Smooth muscle cell (in vitro differentiated cells): ENCODE measurements around the gene BACH2. TPM values are rescaled to one million over a fixed set of nuclear protein-coding genes. Genes with fewer than 3 reads are reported as not detected.
A peak's percentile ranks its signal among the peaks of the same experiment; 100 is the strongest.

Experiments used
- DNase-seq: peaks from one replicate; lab custom pipeline; 2025; ENCODE audit not compliant: unreplicated experiment; lab: John Stamatoyannopoulos, UW
- H2AFZ ChIP-seq: fragments of 200-600 bp; sonication (generic); 2 replicates; pipeline ENCODE4 v1.6.0; 2016; ENCODE audit warnings: antibody characterized with exemption, low read depth, mild to moderate bottlenecking
- H3F3A ChIP-seq: fragments of 200-600 bp; sonication (generic); 2 replicates; pipeline ENCODE4 v1.6.0; 2017; ENCODE audit warnings: antibody characterized with exemption, low read depth
- H3K27ac ChIP-seq: fragments of 200-600 bp; sonication (generic); 2 replicates; pipeline ENCODE4 v1.5.1; 2016; ENCODE audit warnings: low read depth, mild to moderate bottlenecking
- H3K27me3 ChIP-seq: fragments of 200-600 bp; sonication (generic); 2 replicates; pipeline ENCODE4 v1.6.1; 2016; ENCODE audit warnings: low read depth, mild to moderate bottlenecking
- H3K36me3 ChIP-seq: fragments of 200-600 bp; sonication (generic); 2 replicates; pipeline ENCODE4 v1.5.1; 2016; ENCODE audit warnings: low read depth
- H3K4me1 ChIP-seq: fragments of 200-600 bp; sonication (generic); 2 replicates; pipeline ENCODE4 v1.5.1; 2016; ENCODE audit warnings: low read depth
- H3K4me2 ChIP-seq: fragments of 200-600 bp; sonication (generic); 2 replicates; pipeline ENCODE4 v1.6.0; 2016; ENCODE audit warnings: mild to moderate bottlenecking
- H3K4me3 ChIP-seq: fragments of 200-600 bp; sonication (generic); 2 replicates; pipeline ENCODE4 v1.5.1; 2016; ENCODE audit warnings: mild to moderate bottlenecking
- H3K79me2 ChIP-seq: fragments of 200-600 bp; sonication (generic); 2 replicates; pipeline ENCODE4 v1.6.0; 2016; ENCODE audit warnings: low read depth, mild to moderate bottlenecking
- H3K9ac ChIP-seq: fragments of 200-600 bp; sonication (generic); 2 replicates; pipeline ENCODE4 v1.6.0; 2016; ENCODE audit warnings: low read depth
- H3K9me3 ChIP-seq: fragments of 200-600 bp; sonication (generic); replicated peaks from 2 replicates; pipeline ENCODE4 v1.5.1; 2016; ENCODE audit warnings: low read depth
- H4K20me1 ChIP-seq: fragments of 200-600 bp; sonication (generic); 2 replicates; pipeline ENCODE4 v1.6.0; 2016; ENCODE audit warnings: low read depth
- WGBS: methylation state at CpG from one replicate; pipeline ENCODE4 v1.1.7; 2016; ENCODE audit warnings: low lambda C conversion rate; 5-methylcytosine and 5-hydroxymethylcytosine counted together
- polyA plus RNA-seq: library from polyadenylated mRNA; unstranded; fragments of >200 nt; fragmentation: Nextera tagmentation; extraction: Ambion mirVana; gene quantifications from 2 replicates; pipeline ENCODE4 v1.2.1, GENCODE V29; 2016
- total RNA-seq: library from RNA; depleted of rRNA; stranded (reverse); fragments of >200 nt; gene quantifications from 2 replicates; pipeline ENCODE4 v1.2.3, GENCODE V29; 2014
- TF ChIP-seq, protein P1 (sequence below): fragments of 200-600 bp; sonication (generic); IDR thresholded peaks from 2 replicates; pipeline ENCODE4 v1.5.1; 2017; ENCODE audit warnings: borderline replicate concordance, mild to moderate bottlenecking, antibody characterized with exemption; ENCODE audit not compliant: insufficient read depth, poor library complexity, severe bottlenecking

The BACH2 gene
- total and polyA plus RNA-seq, 2 experiments from 2014 or later, result 3.0 to 4.5 TPM

- Histone ChIP-seq H3K27me3 (no peaks in the 10 kb centered on the region), H3K9me3 (no peaks in the 10 kb centered on the region), H3K27ac (peak overlapping the region; percentile 12), H3K79me2 (no peaks in the 10 kb centered on the region), H3K4me3 (no peak overlapping the region), H3F3A (no peaks in the 10 kb centered on the region), H3K4me1 (peaks cover 14% of the 10 kb centered on the region), H3K36me3 (peaks cover 5% of the 10 kb centered on the region), H4K20me1 (no peaks in the 10 kb centered on the region), H3K4me2 (no peak overlapping the region), H3K9ac (no peak overlapping the region), H2AFZ (no peak overlapping the region)
- DNase-seq, result no peak
- 97% methylated on average over 9 of the region's 9 CpGs for WGBS
- TF ChIP-seq, protein P1, sequence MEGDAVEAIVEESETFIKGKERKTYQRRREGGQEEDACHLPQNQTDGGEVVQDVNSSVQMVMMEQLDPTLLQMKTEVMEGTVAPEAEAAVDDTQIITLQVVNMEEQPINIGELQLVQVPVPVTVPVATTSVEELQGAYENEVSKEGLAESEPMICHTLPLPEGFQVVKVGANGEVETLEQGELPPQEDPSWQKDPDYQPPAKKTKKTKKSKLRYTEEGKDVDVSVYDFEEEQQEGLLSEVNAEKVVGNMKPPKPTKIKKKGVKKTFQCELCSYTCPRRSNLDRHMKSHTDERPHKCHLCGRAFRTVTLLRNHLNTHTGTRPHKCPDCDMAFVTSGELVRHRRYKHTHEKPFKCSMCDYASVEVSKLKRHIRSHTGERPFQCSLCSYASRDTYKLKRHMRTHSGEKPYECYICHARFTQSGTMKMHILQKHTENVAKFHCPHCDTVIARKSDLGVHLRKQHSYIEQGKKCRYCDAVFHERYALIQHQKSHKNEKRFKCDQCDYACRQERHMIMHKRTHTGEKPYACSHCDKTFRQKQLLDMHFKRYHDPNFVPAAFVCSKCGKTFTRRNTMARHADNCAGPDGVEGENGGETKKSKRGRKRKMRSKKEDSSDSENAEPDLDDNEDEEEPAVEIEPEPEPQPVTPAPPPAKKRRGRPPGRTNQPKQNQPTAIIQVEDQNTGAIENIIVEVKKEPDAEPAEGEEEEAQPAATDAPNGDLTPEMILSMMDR, result no peak
Measured at GRCh38 chr6:90008189-90008907, 288.3 kb downstream of the BACH2 start.

GRCh38 chr6:90005048-90005827 is 291.4 kb downstream of the BACH2 start:
- H3K27me3 ChIP-seq, result no peaks in the 10 kb centered on the region
- no peak overlapping the region for H3K4me3 ChIP-seq
- TF ChIP-seq, protein P1, result no peak
- H3K9me3 ChIP-seq, result no peaks in the 10 kb centered on the region
- H3K4me2 ChIP-seq, result no peak overlapping the region
- peaks cover 15% of the 10 kb centered on the region for H3K4me1 ChIP-seq
- H3K36me3 ChIP-seq, result peaks cover 5% of the 10 kb centered on the region
- H4K20me1 ChIP-seq, result no peaks in the 10 kb centered on the region
- no peaks in the 10 kb centered on the region for H3F3A ChIP-seq
- no peaks in the 10 kb centered on the region for H3K79me2 ChIP-seq
- no peak for DNase-seq
- WGBS, result 94% methylated on average over 9 of the region's 9 CpGs
- H3K27ac ChIP-seq, result no peak overlapping the region
- no peak overlapping the region for H2AFZ ChIP-seq
- H3K9ac ChIP-seq, result no peak overlapping the region

GRCh38 chr6:90004511-90004910 is 292.1 kb downstream of the BACH2 start:
- Histone ChIP-seq H3K4me2 (peak overlapping the region; percentile 62), H3K79me2 (no peaks in the 10 kb centered on the region), H3K27me3 (no peaks in the 10 kb centered on the region), H4K20me1 (no peaks in the 10 kb centered on the region), H3K9me3 (no peaks in the 10 kb centered on the region), H3F3A (no peaks in the 10 kb centered on the region), H3K4me1 (peaks cover 15% of the 10 kb centered on the region), H2AFZ (no peak overlapping the region), H3K27ac (no peak overlapping the region), H3K36me3 (peaks cover 5% of the 10 kb centered on the region), H3K4me3 (no peak overlapping the region), H3K9ac (no peak overlapping the region)
- no peak for DNase-seq
- WGBS, result 96% methylated on average over 5 of the region's 5 CpGs
- TF ChIP-seq, protein P1, result no peak
